ENCODE results near the gene DGKD.

- TF ChIP-seq CTCF (IDR thresholded peaks at IDR 0.05) (no peak), POLR2A (IDR thresholded peaks at IDR 0.05) (no peak)
These were observed 84.4 kb downstream of the DGKD start for GRCh38 chr2:233438573-233439147.
